Activated CD4-positive, alpha-beta T cell treated with anti-CD3 and anti-CD28 coated beads, Interleukin-2, amount 10 ng/mL, durations not matched to agents 7 days and 5 days (primary cell): Measurements from ENCODE around the gene GATA5. TPM values are rescaled to one million over a fixed set of nuclear protein-coding genes. Genes with fewer than 3 reads are reported as not detected.
"Not testable (repeated sequence)": the region's sequence is repeated elsewhere in the genome, so short reads cannot be mapped to it uniquely, and the experiment has no call there.

Experiments
- CTCF ChIA-PET: fragments of 350-600 bp; sonication (Branson Sonifier 250); formaldehyde crosslinking; loops from one replicate; lab custom pipeline; 2021; ENCODE audit warnings: antibody characterized with exemption; lab: Charles Lee
- POLR2A ChIA-PET: fragments of 350-600 bp; sonication (Branson Sonifier 250); formaldehyde crosslinking; loops from one replicate; lab custom pipeline; 2021; ENCODE audit warnings: antibody characterized with exemption; lab: Charles Lee
- DNase-seq: peaks from one replicate; pipeline ENCODE4 v3.0.0-alpha.2; 2020
- H3K27ac Mint-ChIP-seq: one replicate; pipeline ENCODE4 v1.8.0; 2021; ENCODE audit warnings: mild to moderate bottlenecking, moderate library complexity, mixed read lengths
- H3K27me3 Mint-ChIP-seq: one replicate; pipeline ENCODE4 v1.8.0; 2021; ENCODE audit warnings: mixed read lengths
- H3K36me3 Mint-ChIP-seq: one replicate; pipeline ENCODE4 v1.8.0; 2021; ENCODE audit warnings: low read depth, mixed read lengths
- H3K4me1 Mint-ChIP-seq: one replicate; pipeline ENCODE4 v1.8.0; 2021; ENCODE audit warnings: mixed read lengths
- H3K4me3 Mint-ChIP-seq: one replicate; pipeline ENCODE4 v1.8.0; 2021; ENCODE audit warnings: mild to moderate bottlenecking, moderate library complexity, mixed read lengths
- H3K9me3 Mint-ChIP-seq: one replicate; pipeline ENCODE4 v1.8.0; 2021; ENCODE audit warnings: mixed read lengths
- total RNA-seq, 2 experiments: library from RNA; stranded (reverse); gene quantifications; one replicate each; pipeline ENCODE4 v1.2.3, GENCODE V29; 2021

Gene GATA5
- total RNA-seq, 2 experiments from 2014 or later: not detected

DNA sequence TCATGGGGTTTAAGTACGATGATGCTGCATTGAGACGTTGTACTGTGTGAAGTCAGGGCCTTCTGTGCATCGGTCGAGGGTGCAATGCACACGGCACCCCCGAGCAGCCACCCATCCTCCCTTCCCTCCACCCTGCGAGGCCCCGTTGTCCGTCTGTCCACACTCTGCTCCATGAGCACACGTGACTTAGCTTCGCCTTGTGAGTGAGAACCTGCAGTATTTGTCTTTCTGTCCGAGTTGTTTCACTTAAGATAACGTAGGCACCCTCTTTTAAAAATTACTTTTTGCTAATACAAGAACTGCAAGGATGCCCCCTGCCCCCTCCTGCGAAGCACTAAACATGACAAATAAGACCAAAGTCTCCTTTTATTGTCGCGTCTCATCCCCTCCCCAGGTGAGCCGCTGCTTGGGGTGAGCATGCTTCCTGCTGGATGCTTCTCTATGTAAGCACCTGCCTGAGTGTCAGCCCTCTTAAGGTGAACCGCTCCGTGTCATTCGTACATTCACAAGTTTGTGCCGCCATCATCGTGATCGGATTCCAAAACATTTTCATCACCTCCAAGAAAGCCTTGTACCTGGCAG lies 44.8 kb downstream of the GATA5 start:
- Mint-ChIP-seq H3K9me3 (no peaks in the 10 kb centered on the region), H3K27me3 (peaks cover 20% of the 10 kb centered on the region), H3K4me3 (no peak overlapping the region), H3K36me3 (no peaks in the 10 kb centered on the region), H3K27ac (no peak overlapping the region), H3K4me1 (no peaks in the 10 kb centered on the region)
- ChIA-PET POLR2A (no interaction called here), CTCF (no interaction called here)
- no peak for DNase-seq

DNA sequence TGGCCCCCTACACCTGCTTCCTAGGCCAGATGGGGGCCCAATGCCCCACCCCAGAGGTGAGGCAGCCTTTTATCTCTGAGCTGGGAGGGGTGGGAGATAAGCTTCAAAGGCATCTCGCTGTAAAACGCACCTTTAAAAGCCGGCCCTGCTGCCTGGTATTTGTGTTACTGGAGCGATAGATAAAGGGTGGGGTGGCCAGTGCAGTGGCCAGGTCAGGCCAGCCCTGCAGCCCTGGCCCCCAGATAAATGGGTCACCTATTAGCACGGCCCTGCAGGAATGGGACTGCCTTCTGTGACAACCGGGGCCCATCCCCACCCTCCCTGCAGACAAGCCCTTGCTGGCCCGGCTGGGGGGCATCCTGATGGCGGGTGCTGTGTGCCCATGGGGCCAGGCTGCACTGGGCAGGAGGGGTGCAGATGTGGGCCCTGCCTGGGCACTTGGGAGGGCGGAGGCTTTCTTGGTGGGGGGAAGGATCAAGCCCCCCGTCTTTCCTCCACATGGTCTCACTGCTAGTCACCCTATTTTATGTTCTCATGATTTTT lies 45.4 kb downstream of the GATA5 start:
- POLR2A ChIA-PET: no interaction called here
- CTCF ChIA-PET: no interaction called here
- Mint-ChIP-seq H3K36me3 (no peaks in the 10 kb centered on the region), H3K4me3 (no peak overlapping the region), H3K4me1 (no peaks in the 10 kb centered on the region), H3K27ac (no peak overlapping the region), H3K27me3 (peaks cover 19% of the 10 kb centered on the region), H3K9me3 (no peaks in the 10 kb centered on the region)
- DNase-seq: no peak

DNA sequence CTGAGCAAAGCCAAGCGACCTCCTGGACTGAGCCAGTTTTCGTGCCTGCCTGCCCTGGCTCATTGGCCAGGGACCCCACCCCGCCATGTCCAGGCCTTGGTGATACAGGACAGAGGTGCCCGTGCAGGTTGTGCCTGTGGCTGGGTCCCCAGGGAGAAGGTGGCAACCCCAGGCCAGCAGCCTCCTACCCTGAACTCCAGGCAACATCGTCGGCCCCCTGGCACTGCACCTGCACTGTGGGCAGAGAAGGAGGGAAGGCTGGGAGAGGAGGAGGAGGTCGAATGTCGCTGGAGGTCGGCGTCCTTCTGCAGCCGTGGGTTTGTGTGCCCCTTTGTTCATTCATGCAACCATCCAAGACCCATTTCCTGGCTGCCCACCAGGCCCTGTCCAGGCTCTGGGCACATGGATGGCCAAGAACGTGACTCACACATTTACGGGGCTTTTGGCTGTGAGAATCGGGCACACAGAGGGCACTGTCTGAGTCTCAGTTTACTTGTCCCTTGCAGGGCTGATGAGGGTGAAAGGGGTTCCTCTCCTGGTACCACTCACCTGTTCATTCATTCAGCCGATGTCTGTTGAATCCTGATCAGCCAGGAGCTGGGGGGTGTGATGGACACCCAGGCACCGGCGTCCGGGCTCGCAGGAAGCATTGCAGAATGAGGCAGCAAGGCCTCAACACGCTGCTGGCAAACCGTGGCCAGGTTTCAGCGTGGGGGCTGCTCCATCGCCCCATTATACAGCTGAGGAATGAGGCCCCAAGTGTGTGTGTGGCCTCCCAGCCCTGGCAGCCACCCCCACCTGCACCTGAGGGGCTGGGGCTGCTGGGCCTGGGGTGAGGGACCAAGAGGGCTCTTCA lies 46.1 kb downstream of the GATA5 start:
- no peak for DNase-seq
- H3K36me3 Mint-ChIP-seq: no peaks in the 10 kb centered on the region
- ChIA-PET POLR2A (no interaction called here), CTCF (no interaction called here)
- no peak overlapping the region for H3K4me3 Mint-ChIP-seq
- H3K4me1 Mint-ChIP-seq: no peaks in the 10 kb centered on the region
- peak overlapping the region; percentile 9 for H3K27ac Mint-ChIP-seq
- H3K9me3 Mint-ChIP-seq: no peaks in the 10 kb centered on the region
- H3K27me3 Mint-ChIP-seq: peaks cover 13% of the 10 kb centered on the region

DNA sequence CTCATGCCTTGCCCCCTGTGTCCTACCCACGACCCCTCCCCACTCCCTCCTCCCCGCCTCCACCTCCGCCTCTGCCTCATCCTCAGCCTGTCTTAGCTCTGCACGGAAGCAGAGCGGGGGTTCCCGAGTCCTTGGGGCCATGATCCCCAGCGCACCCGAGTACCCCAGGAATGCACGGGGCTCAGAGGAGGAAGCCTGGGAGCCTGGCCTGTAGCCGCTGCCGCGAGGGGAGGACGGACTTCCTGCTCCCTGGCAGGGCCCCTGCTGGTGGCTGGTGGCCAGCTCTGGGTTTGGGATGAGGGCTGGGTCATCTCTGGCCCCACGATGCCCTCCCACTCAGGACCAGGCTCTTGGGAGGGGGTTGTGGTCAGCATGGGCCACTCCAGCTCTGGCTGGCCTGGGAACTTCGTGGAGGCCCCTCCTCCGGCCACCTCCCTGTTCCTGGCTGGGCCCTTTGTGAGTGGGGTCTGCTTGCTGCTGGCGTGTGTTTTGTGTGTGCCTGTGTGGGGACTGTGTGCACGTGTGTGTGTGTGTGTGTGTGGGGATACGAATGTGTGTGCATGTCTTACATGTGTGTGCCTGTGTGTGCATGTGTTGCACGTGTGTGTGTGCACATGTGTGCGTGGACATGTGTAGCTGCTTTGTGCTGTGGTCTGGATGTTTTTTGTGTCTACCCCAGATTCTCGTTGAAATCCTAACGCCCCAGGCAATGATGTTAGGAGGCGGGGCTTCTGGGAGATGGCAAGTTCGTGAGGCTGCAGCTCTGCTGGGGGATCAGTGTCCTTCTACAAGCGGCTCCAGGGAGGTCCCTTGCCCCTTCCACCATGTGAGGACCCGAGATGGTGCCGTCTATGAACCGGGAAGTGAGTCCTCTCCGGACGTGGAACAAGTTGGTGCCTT lies 47.1 kb downstream of the GATA5 start:
- H3K4me3 Mint-ChIP-seq: no peak overlapping the region
- H3K27me3 Mint-ChIP-seq: peaks cover 3% of the 10 kb centered on the region
- no peak for DNase-seq
- no peaks in the 10 kb centered on the region for H3K9me3 Mint-ChIP-seq
- no peak overlapping the region for H3K27ac Mint-ChIP-seq
- POLR2A ChIA-PET: no interaction called here
- no peaks in the 10 kb centered on the region for H3K4me1 Mint-ChIP-seq
- no peaks in the 10 kb centered on the region for H3K36me3 Mint-ChIP-seq
- CTCF ChIA-PET: interaction anchor here (0.8 kb wide), 1 partner anchor 10 kb away, joined by 4 read pairs; no protein-coding TSS in a partner anchor

DNA sequence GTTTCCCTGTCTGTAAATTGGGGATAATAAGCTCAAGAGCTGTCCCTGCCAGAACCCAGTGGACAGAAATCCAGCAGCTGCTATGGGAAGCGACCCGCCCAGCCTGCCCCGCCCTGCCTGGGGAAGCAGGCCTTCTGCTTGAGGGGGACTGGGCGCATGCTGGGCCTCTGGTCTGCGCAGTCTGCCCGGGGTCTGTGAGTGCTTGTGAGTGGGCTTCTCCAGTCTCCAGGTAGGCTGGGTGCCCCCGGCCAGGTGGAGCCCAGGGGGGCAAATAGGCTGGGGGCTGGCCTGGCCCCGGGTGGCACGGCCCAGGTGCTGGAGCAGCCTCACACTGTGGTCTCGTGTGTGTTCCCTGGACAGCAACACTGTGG lies 47.8 kb downstream of the GATA5 start:
- Mint-ChIP-seq H3K4me1 (no peaks in the 10 kb centered on the region), H3K27me3 (no peaks in the 10 kb centered on the region), H3K4me3 (no peak overlapping the region), H3K9me3 (no peaks in the 10 kb centered on the region), H3K27ac (no peak overlapping the region), H3K36me3 (no peaks in the 10 kb centered on the region)
- CTCF ChIA-PET: interaction anchor here (0.8 to 1.3 kb wide), 2 partner anchors 9 kb away, joined by 4 read pairs; no protein-coding TSS in a partner anchor
- DNase-seq: no peak
- POLR2A ChIA-PET: no interaction called here

DNA sequence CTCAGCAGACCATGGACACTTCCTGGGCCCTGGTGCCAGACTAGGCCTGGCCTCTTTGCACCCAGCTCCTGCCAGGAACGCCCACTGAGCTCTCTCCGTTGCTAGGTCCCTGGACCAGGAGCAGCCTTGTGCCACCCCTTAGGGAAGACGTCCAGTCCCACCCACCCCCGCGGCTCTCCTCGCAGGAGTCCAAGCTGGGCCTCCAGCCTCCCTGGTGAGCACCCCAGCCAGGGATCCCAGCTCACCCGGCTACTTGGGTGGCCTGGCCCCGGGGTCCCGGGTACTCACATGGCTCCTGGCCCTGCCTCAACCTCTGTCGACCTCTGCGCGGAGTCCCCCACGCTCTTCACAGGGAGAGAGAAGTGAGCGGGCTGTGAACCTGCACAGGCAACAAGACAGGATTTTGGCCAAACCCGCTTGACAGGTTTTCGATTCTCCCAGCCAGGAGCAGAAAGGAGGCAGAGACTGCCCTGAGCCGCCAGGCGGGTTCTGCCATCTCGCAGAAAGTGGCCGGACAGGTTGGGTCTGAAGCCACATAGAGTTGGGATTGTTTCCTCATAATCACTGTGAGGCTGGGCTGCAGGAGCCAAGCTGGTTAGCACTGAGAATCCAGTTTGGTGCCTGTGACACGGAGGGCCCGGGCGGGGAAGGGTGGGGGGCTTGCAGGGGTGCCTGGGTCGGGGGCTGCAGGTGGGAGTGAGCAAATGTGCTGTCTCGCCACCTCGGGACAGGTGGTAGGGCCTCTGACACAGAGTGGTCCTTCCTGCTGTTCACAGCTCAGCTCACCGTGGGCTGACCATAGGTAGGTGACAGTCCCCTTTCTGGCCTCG lies 48.4 kb downstream of the GATA5 start, which contains the start of gene RBBP8NL:
TSS of gene RBBP8NL (minus strand) at position 368 of the 830 bp plus-strand sequence. CDS start 7,892 bp downstream, outside the sequence.
- Mint-ChIP-seq H3K4me3 (no peak within 1 kb of the TSS), H3K36me3 (no peaks in the 10 kb centered on the region), H3K4me1 (no peaks in the 10 kb centered on the region), H3K27ac (no peak within 1 kb of the TSS), H3K27me3 (no peaks in the 10 kb centered on the region), H3K9me3 (no peaks in the 10 kb centered on the region)
- CTCF ChIA-PET: interaction anchor here (0.8 to 1.3 kb wide), 3 partner anchors 8 to 18 kb away, joined by 4 read pairs; no protein-coding TSS in a partner anchor
- POLR2A ChIA-PET: no interaction called here
- DNase-seq: no peak

DNA sequence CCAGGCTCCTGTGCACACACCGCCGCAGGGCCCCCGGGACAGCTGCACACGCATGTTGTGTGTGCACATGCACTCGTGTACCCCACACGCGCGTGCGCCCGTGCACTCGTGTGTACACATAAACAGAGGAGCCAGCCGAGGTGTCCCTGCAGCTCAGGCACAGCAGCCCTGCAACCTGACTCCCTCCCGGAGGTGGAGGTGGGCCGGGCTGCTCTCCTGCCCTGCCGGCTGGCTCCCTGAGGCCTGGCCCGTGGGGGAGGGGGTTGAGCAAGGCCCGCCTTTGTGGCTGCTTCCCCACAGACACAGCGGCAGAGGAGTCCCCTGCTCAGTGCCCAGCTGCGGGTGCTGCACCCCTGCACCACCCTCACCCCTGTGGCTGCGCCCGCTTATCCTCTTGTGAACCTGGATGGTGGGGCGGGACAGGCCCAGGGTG lies 49.1 kb downstream of the GATA5 start:
- Mint-ChIP-seq H3K36me3 (no peaks in the 10 kb centered on the region), H3K9me3 (no peaks in the 10 kb centered on the region), H3K27ac (no peak overlapping the region), H3K27me3 (no peaks in the 10 kb centered on the region), H3K4me3 (no peak overlapping the region), H3K4me1 (no peaks in the 10 kb centered on the region)
- POLR2A ChIA-PET: no interaction called here
- DNase-seq: no peak
- CTCF ChIA-PET: interaction anchor here (0.8 to 1.3 kb wide), 2 partner anchors 11 to 17 kb away, joined by 4 read pairs; no protein-coding TSS in a partner anchor

DNA sequence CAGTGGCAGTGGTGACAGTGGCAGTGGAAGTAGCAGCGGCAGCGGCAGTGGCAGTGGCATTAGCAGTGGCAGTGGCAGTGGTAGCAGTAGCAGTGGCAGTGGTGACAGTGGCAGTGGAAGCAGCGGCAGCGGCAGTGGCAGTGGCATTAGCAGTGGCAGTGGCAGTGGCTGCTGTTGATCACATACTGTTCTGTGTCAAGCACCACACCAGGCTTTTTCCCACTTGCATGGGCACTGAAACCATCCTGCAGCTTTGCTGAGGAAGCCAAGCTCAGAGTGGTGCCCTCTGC lies 49.8 kb downstream of the GATA5 start:
- DNase-seq, CTCF ChIA-PET, H3K27ac Mint-ChIP-seq, H3K4me3 Mint-ChIP-seq, H3K36me3 Mint-ChIP-seq, H3K4me1 Mint-ChIP-seq, H3K9me3 Mint-ChIP-seq, POLR2A ChIA-PET, H3K27me3 Mint-ChIP-seq: not testable (repeated sequence)

DNA sequence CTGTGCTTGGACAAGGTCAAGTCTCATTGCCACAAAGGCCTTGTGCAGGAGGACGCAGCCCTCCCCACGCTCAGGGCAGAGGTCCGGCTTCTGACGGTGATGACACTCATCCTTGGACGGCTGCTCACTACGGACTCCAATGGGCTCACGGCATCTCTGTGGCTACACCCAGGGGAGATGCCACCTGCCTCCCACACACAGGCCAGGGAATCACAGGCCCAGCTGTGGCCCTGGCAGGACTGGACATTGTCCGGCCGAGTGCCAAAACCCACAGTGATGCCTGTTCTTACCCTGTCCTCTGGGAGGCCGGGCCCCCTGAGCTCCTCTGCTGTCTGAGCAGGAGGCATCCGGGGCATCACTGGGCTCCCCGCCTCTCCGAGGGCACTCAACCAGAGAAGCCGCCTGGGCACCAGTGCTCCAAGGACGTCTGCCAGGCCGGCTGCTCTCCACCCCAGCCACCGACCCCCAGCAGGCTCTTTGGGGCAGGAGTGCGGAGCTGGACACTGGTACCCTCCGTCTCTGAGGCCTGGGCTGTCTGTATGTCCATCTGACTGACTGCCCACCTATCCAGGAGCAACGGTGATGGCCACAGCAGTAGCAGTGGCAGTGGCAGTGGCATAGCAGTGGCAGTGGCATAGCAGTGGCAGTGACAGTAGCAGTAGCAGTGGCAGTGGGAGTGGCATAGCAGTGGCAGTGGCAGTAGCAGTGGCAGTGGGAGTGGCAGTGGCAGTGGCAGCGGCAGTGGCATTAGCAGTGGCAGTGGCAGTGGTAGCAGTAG lies 50.3 kb downstream of the GATA5 start:
- no peak overlapping the region for H3K4me3 Mint-ChIP-seq
- DNase-seq: no peak
- ChIA-PET CTCF (no interaction called here), POLR2A (no interaction called here)
- peaks cover 6% of the 10 kb centered on the region for H3K9me3 Mint-ChIP-seq
- no peak overlapping the region for H3K27ac Mint-ChIP-seq
- no peaks in the 10 kb centered on the region for H3K4me1 Mint-ChIP-seq
- no peaks in the 10 kb centered on the region for H3K27me3 Mint-ChIP-seq
- no peaks in the 10 kb centered on the region for H3K36me3 Mint-ChIP-seq

DNA sequence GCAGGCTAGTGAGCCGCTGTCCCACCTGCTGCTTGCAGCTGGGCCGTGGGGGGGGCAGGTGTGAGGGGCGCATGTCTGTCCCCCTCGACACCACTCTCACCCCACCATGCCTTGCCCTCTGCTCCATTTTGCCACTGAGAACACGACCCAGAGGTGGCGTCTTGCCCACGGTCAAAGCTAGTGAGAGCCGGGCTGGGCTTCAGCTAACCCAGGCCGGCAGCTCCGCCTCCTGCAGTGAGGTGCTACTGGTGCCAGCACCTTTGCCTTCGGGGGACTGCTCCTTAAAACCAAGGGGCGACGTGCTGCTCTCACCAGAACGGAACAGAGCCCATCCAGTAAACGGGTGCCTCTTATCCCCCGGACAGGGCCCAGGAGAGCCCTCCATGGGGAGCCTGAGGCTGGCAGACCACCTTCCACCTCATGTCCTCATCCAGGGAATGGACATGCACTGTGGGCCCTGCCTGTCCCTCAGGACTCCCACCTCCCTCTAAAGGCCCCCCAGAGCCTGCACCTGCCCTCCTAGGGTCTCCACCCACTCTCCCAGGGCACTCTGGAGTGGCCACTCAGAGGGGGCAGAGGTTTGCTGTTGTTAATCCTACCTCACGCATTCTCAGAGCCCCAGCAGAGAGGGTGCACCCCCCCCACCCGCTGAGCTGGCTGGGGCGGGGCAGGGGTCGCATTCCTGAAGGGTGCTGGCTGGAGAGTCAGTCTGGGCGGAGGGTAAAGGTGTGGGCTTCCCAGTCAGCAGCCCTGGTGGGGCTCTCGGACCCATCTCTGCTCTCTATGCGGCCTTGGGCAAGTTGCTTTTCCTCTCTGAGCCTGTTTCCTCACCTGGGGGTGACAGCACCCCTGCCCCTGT lies 51.3 kb downstream of the GATA5 start:
- no peaks in the 10 kb centered on the region for H3K36me3 Mint-ChIP-seq
- H3K27ac Mint-ChIP-seq: no peak overlapping the region
- no peaks in the 10 kb centered on the region for H3K4me1 Mint-ChIP-seq
- DNase-seq: no peak
- H3K9me3 Mint-ChIP-seq: peaks cover 6% of the 10 kb centered on the region
- H3K27me3 Mint-ChIP-seq: no peaks in the 10 kb centered on the region
- CTCF ChIA-PET: interaction anchor here (0.8 kb wide), 1 partner anchor 305 kb away, joined by 3 read pairs; no protein-coding TSS in a partner anchor
- no peak overlapping the region for H3K4me3 Mint-ChIP-seq
- POLR2A ChIA-PET: no interaction called here

DNA sequence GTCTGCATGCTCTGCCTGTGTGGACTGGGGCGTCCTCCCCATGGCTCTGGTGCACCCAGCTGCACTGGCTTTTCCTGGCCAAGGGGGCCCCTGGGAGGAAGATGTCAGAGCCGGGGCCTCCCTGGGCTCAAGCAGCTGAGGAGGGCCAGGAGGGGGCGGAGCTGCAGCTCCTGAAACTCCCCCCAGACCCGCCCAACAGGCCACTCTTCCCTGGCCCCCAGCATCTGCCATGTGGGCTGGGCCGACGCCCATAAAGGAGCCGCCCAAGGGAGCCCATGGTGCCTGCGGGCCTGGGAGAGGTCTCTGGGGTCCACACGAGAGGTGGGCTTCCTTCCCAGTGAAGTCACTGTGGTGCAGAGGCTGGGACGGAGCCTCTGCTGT lies 52.5 kb downstream of the GATA5 start:
- ChIA-PET POLR2A (no interaction called here), CTCF (no interaction called here)
- H3K27ac Mint-ChIP-seq: no peak overlapping the region
- no peaks in the 10 kb centered on the region for H3K27me3 Mint-ChIP-seq
- no peaks in the 10 kb centered on the region for H3K4me1 Mint-ChIP-seq
- H3K36me3 Mint-ChIP-seq: no peaks in the 10 kb centered on the region
- peaks cover 6% of the 10 kb centered on the region for H3K9me3 Mint-ChIP-seq
- DNase-seq: no peak
- H3K4me3 Mint-ChIP-seq: no peak overlapping the region
